Urothelium cell line (cell line): ENCODE measurements around the gene SETD6.
"Not testable (repeated sequence)": the region's sequence is repeated elsewhere in the genome, so short reads cannot be mapped to it uniquely, and the experiment has no call there.

Experiments used
- DNase-seq: peaks from one replicate; pipeline ENCODE4 v3.0.0; 2011; ENCODE audit warnings: low spot score, mixed read lengths
- FAIRE-seq: peaks from 2 replicates; lab custom pipeline; 2011; peaks lifted over from hg19 to GRCh38; lab: Jason Lieb, UNC

Gene SETD6, protein sequence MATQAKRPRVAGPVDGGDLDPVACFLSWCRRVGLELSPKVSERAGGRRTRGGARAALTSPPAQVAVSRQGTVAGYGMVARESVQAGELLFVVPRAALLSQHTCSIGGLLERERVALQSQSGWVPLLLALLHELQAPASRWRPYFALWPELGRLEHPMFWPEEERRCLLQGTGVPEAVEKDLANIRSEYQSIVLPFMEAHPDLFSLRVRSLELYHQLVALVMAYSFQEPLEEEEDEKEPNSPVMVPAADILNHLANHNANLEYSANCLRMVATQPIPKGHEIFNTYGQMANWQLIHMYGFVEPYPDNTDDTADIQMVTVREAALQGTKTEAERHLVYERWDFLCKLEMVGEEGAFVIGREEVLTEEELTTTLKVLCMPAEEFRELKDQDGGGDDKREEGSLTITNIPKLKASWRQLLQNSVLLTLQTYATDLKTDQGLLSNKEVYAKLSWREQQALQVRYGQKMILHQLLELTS

DNA sequence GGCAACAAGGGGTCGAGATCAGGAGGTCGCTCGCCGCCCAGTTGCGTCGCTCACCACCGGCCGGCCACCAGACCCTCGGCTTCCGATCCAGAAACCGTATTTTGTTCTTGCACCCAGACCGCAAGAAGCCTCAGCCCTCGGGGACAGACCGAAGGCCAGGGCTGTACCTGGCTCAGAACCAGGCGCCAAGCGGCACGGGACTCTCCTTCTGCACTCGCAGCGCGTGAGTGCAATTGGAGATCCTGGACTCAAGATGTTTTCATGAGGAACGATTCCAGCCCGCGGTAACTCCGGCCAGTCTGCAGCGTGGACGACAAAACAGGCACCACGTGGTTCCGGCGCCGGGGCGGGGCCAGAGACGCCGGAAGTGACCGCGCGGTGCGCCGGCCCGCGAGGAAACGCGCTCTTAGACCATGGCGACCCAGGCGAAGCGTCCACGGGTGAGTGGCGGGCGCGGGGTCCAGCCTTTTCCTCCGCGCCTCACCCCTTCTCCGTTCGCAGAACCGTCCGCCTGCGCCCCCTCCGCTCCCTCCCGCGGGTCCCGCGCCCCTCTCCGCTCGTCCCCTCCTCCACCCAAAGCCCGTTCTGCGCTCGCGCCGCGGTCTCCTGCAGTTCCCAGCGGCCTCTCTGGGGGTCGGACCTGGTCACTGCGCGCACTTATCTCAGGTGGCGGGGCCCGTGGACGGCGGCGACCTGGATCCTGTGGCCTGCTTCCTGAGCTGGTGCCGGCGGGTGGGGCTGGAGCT, at the start of gene SETD6:
Gene SETD6, plus strand, starts transcription at position 393 of the 746 bp plus-strand sequence. Its CDS starts 21 bp downstream, at position 414.
- FAIRE-seq (peak; percentile 13), DNase-seq (peak; percentile 81)

DNA sequence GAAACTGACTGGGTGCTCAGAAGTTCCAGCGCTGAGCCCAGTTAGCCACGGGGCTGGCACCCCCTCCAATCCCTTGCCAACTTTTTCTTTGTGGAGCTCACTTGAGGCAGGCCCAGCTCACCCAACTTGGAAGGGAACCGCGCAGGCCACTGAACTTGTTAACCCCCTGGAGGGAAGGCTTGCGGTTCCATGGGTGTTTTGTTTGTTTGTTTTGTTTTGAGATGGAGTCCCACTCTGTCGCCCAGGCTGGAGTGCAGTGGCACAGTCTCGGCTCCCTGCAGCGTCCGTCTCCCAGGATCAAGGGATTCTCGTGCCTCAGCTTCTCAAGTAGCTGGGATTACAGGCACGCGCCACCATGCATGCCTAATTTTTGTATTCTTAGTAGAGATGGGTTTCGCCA, 49.5 kb upstream of the SETD6 start:
- FAIRE-seq (no peak), DNase-seq (no peak)

DNA sequence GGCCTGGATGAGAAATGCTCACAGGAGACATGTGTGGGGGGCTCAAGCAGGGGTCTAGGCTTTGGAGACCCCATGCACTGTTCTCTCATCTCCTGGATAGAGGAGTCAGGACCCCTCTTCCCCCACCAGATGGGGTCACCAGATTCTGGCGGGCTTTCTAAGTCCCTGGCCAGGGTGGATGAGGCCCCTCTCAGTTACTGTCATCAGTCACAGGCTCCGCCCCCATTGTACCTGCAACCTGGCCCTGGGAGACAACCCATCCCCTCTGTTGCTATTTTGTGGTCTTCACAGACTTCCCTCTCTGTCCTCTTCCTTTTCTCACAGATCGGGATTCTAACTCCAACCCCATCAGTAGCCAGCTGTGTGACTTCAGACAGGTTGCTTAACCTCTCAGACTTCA, 48.9 kb upstream of the SETD6 start:
- no peak for FAIRE-seq
- DNase-seq, result no peak

DNA sequence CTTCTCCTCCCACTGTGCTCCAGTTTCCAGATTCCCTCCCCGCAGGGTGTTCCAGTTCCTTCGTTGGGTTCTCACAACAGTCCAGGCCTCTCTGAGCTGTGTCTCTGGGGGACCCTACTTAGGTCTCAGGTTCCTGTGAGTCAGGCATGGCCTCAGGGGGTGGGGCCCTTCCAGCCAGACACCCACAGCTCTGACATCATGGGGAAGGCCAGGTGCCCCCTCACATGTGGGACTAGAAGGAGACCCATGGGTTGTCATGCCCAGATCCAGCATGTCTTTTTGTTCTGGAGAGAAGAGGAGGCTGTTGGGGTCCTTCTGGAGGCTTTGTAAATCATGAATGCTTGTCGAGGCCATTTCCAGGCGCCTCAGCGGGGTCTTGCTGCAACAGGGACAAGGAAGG, 47.4 kb upstream of the SETD6 start:
- DNase-seq, result no peak
- no peak for FAIRE-seq

DNA sequence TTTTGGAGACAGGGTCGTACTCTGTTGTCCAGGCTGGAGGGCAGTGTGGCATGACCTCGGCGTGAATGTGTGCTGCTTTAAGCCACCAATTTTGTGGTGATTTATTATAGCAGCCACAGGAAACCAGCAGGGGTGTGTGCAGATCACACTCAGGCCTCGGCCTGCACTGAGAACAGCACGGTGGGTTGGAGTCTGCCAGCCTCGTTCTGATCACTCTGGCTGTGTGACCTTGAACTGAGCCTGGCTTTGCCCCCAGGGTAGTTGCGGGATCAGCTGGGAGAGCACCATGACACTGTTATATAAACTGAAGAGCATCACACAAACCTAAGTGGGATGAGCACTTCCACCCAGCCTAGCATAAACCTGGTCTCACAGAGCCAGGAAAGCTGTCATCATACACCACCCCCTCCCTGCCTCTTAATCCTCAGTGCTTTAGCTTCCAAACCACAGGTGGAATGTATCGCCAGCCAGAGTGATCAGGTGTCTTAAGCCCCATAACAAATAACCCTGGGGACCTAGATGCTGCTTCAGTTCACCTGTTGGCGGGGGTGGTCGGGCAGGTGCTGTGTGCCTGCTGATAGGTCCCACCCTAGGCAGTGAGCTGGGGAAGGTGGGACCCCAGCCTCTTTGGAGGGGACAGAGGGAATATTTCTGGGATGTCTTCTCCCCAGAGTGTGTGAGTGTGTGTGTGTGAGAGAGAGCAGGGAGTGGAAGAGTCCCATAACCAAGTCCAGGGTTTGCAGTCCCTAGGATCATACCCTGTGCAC, 43.9 kb upstream of the SETD6 start:
- DNase-seq (no peak), FAIRE-seq (no peak)

DNA sequence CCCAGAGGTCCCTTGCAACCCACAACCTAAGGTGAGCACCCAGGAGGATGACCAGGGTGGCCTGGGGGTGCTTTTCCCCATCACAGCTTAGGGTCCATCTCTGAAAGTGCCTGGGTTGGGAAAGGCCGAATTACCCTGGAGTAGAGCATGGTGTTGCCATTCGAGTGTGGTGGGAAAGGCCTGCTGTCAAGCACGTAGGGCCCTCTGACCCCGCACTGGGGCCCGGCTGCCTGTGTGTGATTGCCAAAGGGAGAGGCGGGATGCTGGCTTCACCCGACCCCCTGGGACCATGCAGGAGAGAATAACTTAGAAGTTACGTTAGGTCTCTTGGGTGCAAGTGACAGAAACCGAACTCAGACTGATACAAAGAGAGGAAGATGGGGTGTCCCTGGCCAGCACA, 43.1 kb upstream of the SETD6 start:
- no peak for FAIRE-seq
- DNase-seq, result no peak

DNA sequence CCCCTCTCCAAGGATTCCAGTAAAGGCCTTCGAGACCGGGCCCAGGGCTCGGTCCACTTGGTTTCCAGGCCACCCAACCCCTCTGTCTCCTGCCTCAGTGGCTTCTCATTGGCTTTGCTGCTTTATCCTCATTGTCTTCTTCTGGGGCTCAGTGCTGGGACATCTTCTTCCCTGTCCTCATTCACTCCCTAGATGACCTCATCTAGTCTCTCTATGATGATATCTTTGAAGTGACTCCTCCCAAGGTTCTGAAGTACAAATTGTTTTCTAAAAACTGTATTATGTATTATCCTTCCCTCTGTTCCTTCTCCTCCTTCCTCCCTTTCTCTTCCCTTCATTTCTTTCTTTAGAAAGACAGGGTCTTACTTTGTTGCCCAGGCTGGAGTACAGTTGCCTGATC, 42.5 kb upstream of the SETD6 start:
- FAIRE-seq, result no peak
- no peak for DNase-seq

DNA sequence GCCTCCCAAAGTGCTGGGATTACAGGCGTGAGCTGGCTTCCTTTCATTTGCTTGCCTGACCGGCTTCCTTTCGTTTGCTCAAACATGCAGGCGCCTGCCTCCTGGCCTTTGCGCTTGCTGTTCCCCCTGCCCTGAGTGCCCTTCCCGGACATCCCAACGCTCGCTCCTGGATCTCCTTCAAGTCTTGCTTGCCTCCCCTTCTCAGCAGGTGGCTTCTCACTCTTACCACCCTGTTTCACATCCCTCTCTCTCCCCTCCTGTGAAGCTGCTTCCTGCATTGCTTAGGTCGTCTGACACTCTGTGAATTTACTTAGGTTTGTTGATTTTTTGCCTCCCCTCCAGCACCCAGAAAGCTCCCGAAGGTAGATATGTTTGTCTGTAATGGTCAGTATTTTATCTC, 41.0 kb upstream of the SETD6 start:
- DNase-seq (no peak), FAIRE-seq (no peak)

DNA sequence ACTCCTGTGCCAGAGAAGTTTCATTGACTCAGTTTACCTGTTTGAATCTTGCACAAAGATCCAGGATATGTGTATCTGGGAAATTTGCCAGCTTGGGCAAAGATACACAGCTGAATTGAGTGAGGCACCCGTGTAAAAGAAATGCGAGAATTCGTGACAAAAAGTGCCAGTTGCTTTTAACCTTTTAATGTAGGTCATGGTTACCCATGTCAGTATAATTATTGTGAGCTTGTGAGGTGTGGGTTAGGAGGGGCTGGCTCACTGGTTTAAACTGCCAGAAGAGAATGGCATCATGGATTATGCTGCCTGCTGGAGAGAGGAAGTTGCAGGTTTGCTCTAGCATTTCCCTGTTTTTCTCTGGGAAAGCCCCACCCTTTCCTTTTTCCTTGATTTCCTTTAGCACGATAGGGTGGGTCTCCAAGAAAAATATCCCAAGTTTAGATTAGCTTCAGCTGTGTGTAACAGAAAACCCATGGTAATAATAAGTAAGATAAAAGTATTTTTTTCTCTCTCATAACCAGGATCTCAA, 40.2 kb upstream of the SETD6 start:
- DNase-seq (no peak), FAIRE-seq (no peak)

DNA sequence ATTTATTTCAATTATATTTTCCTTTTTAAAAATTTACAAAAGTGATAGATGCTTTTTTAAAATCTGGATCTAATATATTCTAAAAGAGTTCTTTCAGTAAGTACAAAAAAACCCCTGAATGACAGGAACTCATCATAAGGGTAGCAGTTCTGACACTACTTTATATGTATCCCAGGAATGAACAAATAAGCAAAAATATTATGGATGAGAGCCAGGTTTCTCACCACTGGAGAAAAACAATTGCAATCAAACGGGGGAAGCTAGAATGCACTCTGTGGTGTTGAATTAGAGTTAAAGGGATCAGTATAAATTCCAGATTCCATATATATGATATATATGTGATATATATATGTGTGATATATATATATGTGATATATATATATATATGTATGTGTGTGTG, 38.5 kb upstream of the SETD6 start:
- FAIRE-seq (no peak), DNase-seq (no peak)

DNA sequence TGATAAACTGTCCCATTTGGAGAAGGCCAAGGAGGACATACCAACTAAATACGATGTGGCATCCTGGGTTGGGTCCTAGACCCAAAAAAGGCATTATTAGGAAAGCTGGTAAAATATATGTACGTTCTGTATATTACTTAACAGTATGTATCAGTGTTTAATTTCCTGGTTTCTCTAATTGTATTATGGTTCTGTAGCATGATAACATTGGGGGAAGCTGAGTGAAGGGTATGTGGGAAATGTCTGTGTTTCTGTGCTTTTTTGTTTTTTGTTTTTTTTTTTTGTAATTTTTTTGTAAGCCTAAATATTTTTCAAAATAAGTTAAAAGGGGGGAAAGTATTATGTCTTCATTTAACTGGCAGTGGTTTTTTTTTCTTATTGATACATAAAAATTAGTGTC, 36.9 kb upstream of the SETD6 start:
- DNase-seq (no peak), FAIRE-seq (no peak)

DNA sequence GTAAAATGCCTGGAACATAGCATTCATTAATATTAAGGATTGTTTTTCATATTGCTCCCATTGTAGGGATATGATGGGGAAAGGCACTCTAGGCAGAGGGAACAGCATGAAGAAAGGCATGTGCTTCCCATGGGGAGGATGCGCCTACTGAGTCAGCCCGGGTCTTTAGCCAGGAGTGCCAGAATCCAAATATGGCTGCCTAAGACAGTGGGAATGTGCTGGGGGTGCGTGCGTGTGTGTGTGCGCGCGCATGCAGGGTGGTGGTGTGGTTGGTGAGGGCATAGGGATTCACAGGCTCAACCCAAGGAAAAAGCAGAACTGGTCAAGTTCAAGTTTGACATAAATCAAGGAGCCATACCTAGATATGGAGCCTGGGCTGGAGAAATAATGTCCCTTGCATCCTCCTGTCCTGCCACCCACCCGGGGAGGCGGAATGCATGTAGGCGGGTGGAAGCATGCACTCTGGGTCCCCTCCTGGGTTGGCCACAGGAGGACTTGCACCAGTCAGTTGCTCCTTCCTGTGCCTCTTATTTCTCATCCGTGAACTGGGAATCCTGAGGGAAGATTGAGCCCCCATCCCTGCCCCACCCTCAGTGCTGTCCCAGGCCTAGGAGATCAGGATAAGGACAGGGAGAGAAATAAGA, 34.0 kb upstream of the SETD6 start:
- no peak for DNase-seq
- FAIRE-seq, result no peak

DNA sequence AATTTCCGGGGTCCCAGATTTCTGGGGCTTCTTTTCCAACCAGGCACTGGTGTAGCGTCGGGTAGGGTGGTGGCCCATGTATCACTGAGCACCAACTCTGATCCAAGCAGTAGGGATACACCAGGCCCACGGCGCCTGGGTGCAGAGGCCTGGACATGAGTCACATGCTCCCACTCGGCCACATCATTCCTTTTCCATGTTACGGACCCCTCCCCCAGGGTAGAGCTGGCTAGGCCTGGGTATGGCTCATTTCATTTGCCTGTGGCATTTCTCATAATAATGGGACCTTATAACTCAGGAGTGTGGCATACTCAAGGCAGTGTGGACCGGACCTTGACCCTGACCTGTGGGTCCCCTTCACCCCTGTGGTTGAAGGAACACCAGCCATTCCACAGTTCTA, 33.4 kb upstream of the SETD6 start:
- DNase-seq (no peak), FAIRE-seq (no peak)

DNA sequence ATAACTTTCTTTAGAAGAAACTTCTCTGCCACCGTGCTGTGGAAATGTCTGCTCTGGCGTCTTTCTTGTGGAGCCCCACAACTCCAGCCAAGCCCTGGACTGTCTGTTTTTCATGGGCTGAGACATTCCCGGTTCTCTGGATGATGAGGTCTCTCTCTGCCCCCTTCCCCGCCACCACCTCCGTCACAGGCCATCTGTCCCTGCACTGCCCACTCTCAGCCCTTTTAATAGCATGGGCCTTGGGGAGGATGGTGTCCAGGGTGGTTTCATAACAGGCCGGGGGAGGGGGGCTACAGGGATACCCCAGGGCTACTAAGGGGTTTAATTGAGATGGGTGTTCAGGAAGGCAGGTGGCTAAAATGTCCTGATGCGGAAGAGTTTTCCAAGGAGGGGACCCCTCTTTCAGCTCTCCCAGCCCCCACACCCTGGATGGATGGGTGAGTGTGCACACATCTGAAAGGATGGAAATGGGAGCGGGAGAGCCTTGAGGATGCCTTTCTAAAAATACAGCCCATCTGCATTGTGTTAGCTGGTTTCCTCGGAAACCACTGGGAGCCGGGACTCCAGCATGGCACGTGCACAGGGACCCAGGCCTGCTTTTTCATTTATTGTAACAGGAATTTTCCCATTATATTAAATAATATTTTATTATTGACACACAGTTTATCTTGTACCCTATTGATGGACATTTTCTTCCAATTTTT, 30.0 kb upstream of the SETD6 start:
- DNase-seq, result no peak
- no peak for FAIRE-seq

DNA sequence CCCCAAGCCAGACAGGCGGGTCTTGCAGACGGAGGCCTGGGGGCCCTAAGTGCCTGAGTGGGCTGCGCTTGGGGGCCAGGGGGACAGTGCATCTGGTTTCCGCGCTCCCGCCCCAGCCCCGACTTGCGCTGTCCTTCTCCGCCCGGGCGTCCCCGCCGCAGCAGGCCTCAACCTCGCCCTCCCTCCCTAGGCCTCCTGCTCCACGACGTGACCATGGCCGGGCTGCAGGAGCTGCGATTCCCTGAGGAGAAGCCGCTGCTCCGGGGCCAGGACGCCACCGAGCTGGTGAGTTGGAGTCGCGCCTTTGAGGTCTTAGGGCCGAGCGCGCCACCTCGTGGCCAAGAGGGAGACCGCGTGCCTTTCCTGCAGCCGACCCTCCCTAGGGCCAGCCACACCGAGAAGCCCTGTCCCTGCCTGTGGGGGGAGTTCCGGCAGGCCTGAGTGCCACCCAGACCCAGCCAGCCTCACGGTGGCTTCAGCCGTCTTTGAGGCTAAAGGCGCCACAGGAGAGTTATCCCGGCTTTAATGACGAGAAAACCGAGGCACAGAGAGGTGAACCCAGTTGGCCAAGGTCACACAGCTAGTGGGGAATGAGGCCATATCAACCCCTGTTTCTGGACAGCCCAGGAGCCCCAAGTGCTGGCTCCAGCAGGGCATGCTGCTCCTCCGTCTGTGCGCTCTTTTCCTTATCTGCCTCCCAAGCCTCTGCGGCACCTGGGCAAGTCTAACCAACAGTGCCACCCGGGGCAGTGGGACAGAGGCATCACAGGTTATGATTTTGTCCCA, 27.6 kb upstream of the SETD6 start:
- FAIRE-seq (peak; percentile 82), DNase-seq (peak; percentile 89)

DNA sequence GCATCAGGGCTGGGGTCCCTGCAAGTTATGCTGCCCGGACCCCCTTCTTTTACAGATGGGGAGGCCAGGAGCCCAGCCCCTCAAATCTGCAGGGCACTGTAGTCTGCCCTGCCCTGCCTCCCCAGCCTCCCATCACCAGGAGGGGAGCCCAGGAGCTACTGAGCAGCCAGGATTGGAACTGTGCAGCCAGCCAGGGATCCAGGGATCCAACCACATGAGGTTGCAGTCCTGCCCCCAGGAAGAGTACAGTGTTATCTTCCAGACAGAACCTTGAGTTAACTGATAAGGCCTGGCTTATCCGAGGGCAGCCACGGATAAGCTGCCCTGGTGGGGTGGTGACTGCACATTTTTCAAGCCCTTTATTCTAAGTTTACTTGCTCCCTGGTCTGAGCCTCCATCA, 26.8 kb upstream of the SETD6 start:
- DNase-seq, result no peak
- no peak for FAIRE-seq

DNA sequence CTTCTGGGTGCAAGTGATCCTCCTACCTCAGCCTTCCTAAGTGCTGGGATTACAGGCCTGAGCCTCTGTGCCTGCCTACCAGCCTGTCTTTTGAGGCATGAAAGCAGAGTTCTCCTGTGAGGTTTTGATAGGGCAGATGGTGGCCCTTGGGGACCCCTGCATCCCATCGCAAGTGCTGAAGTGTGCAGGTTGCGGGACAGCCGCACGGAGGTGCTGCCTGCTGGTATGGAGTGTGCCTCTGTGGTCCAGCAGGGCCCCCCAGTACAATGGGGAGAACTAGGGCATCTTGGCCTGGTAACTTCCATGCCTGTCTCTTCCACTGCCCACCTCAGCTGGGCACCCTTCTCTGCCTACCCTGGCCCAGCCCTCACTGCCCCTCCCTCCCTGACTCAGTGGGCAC, 25.3 kb upstream of the SETD6 start:
- DNase-seq (no peak), FAIRE-seq (no peak)

DNA sequence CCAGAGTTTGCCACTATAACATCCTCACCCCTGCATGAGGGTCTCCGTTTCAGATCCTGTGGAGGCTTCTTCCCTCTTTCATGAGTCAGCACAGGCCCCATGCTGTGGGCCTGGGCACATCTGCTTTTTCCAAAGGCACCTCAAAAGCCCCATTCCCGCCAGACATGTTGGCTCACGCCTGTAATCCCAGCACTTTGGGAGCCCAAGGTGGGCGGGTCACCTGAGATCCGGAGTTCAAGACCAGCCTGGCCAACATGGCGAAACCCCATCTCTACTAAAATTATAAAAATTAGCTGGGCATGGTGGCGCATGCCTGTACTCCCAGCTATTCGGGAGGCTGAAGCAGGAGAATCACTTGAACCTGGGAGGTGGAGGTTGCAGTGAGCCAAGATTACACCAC, 24.8 kb upstream of the SETD6 start:
- not testable (repeated sequence) for DNase-seq, FAIRE-seq

DNA sequence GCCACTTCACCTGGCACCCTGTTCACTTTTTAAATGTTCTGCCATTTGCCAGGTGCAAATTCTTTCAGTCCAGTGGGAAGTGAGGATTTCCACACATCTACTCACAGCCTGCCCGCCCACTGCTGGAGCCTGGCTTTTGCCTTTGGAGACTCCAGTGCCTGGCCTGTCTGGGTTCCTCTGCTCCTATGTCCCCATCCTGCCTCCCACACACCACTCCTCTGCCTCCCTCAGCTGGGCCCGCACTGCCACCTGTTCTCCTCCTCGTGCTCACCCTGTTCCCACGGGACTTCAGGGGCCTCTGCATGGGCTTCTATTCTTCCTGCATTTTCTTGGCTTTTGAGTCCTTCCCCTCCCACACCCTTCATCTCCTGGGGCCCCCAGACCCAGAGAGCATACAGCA, 23.3 kb upstream of the SETD6 start:
- no peak for DNase-seq
- no peak for FAIRE-seq
